Posterior cingulate gyrus (tissue), 11 donors: ENCODE data around the gene LRP1B.

ENCODE experiments used
- DNase-seq, 10 donors: peaks; one replicate each; pipeline versions ENCODE4 v3.0.0 to v3.0.0-alpha.2; 2020 to 2021; ENCODE audit warnings: mixed read lengths in 3 of 10
- intact Hi-C: fragments of 100-400 bp; cut with DNase I; formaldehyde crosslinking; loops from one replicate; pipeline ENCODE4 v1.15.1; 2023

Gene LRP1B

DNA sequence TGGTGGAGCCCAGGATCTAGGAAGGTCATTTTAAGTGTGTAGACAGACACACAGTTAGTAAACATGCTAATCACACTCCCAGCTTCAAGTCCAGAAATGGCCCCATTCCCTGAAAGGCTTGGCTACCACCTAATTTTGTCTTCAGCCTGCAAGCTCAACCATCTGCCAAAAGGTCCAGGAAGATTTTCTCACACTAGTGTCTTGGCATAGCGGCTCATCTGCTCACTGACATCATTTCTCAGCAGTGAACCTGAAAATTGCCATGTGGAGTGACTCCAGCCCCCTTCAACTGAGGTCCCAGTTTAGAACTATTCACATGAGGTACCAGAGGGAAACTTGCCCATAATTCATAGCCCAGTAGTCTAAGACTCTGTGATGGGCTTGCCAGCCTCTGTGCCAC lies 748.9 kb downstream of the LRP1B start:
- DNase-seq, result no peak
- intact Hi-C loops, result no loop called here

DNA sequence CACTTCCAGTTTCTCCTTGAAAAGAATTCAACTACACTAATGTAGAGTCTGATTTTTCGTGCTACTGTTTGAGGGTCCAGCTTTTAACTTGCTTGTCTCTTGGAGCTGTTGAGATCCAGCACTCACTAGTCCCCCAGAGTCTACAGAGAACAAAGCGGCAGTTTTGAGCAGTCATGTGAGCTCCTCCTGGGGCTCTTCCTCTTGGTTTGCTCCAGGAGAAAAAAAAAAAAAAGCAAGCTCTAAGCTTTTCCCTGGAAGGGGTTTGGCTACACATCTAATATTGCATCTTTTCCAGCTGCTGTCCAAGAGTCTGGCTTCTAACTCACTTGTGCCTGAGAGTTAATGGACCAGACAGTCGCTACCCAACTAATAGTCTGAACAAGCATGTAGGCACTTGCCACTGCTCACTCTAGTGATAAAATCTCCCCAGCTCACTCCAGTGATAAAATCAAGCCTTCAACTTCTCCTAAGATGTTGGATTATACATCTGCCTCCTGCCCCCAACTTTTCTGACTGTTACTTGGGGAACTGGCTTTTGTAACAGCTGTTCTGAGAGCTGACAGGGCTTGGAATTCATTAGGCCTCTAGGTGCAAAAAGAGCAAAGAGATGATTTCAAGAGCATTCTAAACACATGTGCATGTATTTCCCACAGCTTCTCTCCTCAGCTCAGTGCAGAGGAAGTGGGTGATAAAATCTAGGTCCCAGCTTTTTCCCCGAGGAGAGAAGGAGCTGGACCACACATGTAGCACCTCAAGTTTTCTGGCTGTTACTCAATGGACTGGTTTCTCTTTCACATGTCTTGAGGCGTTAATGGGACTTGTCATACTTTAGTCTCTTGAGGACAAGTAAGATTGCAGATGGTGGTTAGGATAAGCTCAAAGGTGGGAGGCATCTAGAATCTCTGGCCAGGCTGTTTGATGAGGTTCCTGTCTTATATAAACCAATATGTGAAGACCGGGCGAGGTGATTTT lies 750.5 kb downstream of the LRP1B start:
- intact Hi-C loops, result no loop called here
- DNase-seq, result no peak

DNA sequence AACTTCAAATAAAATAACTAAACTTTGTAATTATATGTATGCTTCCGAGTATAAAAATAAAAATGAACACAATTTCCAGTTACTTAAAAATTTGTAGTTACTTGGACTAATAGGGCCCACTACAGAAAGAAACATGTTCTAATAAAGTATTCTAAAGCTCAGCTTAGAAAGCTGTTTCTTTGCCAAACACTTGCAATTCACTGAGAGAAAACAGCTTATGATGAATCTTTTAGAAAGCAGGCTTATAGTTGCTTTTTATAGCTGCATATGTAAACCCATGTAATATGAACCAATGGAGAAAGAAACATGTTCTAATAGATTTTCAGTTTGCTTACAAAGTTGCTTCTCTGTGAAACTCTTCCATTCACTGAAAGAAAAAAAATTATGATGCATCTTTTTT lies 766.0 kb downstream of the LRP1B start:
- DNase-seq, result no peak
- intact Hi-C loops, result no loop called here

DNA sequence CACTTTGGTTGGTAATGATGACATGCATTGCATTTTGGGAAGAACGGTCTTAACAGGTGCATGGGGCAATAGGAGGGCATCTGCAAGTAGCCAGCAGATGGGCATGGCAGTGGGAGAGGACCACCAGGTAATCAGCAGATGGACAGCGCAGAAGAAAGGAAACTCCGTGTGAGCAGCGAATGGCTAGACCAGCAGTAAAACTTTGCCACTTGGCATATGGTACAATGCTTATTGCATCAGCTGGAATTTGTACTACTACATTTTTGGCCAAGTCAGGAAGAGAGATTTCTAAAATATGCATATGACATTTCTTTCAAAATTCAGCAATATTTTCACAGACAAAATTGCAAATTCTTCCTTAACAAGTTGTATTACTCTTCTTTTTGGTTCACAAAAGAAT lies 768.5 kb downstream of the LRP1B start:
- DNase-seq, result no peak
- intact Hi-C loops, result no loop called here

DNA sequence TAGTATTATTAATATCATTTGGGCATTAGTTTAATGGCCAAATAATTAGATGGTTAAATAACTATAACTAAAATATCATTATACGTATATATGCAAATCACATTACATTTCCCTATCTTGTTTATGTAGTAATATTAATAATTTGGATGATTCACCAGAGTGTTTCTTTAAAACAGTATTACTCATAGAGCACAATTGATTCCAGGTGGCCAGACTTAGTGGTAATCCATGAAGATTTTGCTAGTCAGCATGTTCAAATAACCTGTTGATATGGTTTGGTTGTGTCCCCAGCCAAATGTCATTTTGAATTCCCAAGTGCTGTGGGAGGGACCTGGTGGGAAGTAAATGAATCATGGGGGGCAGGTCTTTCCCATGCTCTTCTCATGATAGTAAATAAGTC lies 782.3 kb downstream of the LRP1B start:
- intact Hi-C loops, result no loop called here
- DNase-seq, result no peak

DNA sequence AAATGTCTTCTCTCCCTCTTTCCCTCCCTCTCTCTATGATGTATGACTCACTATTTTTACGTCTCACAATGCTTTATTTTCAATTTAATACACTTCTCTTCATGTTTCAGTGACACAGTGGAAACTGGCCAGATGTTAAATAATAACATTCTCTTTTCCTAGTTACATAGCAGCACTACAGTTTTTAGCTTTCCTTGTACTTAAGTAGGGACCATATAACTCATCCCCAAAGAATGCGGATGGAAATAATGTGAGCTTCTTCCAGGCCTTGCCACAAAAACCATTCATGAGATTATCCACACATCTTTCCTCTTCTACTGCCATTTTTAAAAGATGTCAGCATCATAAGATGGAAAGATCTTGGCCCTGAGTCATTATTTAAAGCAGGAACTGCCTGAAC lies 789.4 kb downstream of the LRP1B start:
- DNase-seq, result no peak
- intact Hi-C loops, result no loop called here

DNA sequence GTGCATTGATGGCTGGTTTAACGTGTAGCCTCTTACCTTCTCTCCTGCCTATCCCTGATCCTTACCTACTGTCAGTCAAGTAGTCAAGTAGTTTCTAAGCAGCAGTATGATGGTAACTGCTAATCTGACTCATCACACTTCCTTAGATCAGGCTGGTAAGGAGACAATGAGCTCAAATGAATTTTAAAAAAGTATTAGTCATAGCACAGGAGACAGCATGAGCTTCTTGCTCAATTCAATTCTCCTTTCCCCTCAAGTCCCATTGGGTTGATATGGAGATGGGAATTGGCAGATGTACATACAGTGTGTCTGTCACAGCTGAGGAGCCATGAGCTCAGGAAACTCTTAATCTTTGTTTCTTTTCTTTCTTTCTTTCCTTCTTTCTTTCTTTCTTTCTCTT lies 799.7 kb downstream of the LRP1B start:
- intact Hi-C loops, result no loop called here

DNA sequence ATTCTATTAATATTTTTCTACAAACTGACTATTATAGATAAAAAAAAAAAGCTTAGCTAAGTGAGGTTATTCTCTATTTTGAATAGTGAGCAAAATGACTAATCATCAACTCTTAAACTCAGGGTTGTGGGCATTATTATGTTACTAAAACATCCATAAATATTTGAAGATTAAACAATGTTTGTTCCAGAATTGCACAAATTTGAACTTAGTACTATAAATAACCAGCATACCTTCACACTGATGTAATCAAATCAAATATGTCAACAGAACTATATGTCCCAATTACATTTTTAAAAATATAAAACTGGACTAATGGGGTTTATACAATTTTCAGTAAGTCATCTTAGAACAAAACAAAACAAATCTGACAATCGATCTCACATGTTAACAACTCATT lies 800.9 kb downstream of the LRP1B start:
- DNase-seq, result no peak
- intact Hi-C loops, result no loop called here

More for the DNA sequence above, 799.7 kb downstream of the LRP1B start:
- no peak for DNase-seq

DNA sequence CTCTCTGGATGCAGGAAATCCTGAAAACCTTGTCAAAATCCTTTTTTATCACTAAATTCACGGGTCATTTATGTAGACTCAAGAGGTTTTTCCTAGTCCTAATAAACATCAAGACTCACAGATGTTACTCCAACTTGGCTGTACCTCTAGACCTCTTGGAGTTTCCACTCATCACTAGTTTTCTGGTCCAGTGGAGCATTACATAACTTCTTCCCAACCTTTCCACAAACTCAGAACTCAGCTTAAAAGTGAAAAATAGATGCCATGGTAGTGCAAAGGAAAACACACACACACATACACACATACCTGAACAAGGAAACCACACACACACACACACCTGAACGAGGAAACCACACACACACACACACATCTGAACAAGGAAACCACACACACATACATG lies 807.2 kb downstream of the LRP1B start:
- intact Hi-C loops, result no loop called here
- DNase-seq, result no peak

DNA sequence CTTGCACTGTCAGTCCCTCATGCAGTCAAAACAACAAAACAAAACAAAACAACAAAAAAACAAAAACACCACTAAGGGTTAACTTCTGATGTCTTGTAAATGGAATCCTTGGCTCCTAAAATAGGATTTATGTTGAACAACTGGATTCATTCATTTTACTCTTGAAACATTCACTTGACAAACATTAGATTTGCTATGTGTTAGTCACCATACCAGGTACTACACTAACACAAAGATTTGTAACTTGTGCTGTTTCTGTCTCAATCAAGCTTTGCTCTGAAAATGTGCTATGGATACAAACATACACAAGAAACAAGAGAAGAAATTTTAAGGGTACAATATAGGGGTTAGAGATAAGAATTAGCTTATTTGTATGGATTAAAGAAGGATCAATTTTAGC lies 812.8 kb downstream of the LRP1B start:
- intact Hi-C loops, result no loop called here
- DNase-seq, result no peak

DNA sequence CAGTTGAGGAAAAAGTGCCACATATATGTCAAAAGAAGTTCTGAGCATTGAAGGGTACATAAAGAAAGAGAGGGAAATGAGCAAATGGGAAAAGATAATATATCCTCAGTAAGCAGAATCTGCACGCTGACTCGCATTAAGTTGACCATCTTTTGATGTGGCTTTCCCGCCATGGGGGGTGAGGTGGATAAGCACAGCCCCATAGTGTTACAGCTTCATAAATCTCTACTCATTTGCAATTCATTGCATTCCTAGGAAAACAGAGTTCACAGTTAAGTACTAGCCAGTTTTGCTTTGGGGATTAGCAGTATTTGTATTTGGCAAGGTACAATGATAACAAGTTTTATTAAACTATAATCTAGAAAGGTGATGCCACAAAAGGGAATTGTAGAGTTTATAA lies 814.2 kb downstream of the LRP1B start:
- intact Hi-C loops, result no loop called here

DNA sequence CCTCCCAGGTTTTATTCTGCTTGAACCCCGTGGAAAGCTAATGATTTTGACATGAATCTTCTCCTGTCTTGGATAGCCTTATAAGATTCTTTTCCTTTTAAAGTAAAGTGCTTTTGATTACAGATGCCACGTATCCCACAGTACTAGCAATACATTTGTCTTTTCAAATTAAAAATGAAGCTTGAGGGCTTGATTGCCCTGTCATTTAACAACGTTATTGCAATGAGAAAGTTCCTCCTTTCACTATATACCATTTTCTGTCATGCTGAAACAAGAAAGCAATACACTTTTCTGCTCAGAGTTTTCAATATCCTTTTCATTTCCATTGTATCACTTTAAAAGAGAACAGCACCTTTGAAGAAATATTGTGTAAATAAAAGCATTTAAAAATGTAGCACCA lies 814.7 kb downstream of the LRP1B start:
- intact Hi-C loops, result no loop called here
- DNase-seq, result no peak

More for the DNA sequence above, 814.2 kb downstream of the LRP1B start:
- DNase-seq, result no peak

DNA sequence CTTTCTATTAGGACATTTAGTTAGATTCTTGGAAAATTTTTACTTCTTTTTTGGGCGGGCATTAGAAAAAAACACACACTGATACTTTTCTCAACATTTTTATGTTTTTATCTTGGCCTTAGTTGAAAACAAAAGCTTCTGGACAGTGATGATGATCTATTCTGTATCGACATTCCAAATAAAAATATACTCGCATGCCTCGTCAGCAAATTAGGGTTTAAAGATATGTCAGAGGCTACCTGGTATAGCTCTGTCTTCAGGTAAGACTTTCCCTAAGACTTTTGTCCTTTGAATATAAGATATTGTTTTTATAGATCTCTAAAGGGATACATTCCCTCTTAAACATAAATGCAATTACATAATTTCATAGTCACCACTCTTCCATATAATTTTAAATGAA lies 816.8 kb downstream of the LRP1B start:
- no peak for DNase-seq
- intact Hi-C loops, result no loop called here

DNA sequence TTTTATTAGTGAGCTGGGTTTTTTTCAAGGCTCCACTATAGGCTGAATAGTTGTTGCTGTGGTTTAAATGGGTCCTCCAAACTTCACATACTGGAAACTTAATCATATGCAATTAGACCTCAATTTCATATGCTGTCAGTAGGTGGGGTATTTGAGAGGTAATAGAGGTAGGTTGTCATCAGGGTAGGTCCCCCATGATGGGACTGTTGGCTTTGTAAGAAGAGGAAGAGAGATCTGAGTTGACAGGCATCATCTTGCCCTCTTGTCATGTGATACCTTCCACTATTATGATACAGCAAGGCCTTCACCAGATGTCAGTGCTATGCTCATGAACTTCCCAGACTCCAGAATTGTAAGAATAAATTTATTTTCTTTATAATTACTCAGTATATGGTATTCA lies 819.4 kb downstream of the LRP1B start:
- no peak for DNase-seq
- intact Hi-C loops, result no loop called here

DNA sequence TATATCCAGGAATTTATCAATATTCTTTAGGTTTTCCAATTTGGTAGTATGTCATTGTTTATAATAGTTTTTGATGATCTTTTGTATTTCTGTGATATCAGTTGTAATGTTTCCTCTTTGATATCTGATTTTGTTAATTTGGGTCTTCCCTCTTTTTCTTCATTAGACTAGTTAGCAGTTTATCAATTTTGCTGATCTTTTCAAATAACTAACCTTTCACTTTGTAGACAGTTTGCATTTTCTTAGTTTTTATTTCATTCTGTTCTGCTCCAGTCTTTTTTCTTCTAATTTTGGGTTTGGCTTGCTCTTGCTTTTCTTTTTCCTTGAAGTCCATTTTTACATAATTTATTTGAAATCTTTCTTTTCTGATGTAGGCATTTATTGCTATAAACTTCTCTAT lies 824.4 kb downstream of the LRP1B start:
- DNase-seq, result no peak
- intact Hi-C loops, result no loop called here

DNA sequence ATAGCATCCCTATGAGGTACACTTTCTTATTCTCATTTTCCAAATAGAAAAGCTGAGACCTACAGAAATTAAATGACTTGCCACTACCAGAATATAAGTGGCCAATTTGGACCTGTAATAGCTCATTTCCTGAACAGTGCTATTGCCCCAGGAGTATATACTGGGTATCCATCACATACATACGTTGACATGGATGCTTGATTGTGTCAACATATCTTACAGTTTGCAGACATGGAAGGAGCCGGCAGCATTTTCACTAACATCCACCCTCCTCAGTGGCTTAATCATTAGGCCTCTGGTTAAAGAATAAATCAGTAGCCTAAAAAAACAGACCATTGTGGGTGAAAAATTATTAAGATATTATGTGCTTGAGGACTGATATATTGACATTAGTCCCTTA lies 829.3 kb downstream of the LRP1B start:
- DNase-seq, result no peak
- intact Hi-C loops, result no loop called here

DNA sequence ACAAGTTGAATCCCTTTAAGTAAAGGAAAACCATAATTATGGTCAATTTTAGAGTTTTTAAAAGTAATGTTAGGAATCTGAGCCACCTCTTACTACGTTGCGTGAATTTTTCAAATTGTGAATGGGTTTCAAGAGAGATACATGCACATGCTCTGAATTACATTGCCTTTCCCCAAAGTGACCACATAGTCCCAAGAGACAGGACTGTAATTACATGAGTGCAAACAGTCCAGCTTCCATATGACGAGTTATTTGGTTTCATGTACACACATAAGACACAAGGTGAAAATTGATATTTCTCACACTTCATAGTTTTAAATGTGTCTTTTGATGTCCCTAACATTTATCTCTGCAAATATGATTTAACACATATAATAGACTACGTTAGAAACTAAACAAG lies 850.8 kb downstream of the LRP1B start:
- intact Hi-C loops, result no loop called here
- DNase-seq, result no peak

DNA sequence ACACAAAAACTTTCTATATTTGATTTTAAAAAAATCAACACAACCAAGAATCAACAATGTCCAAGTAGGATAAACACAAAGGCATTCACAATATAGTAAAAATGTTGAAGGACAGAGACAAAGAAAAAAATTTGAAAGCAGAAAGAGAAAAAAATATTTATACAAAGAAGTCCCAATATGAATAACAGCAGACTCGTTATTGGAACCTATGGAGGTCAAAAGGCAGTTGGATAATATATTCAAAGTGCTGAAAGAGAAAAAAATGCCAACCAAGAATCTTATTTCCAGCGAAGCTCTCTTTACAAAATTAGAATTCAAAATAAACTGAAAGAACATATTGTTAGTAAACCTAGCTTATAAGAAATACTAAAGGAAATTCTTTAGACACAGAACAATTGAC lies 859.5 kb downstream of the LRP1B start:
- intact Hi-C loops, result no loop called here
- no peak for DNase-seq

DNA sequence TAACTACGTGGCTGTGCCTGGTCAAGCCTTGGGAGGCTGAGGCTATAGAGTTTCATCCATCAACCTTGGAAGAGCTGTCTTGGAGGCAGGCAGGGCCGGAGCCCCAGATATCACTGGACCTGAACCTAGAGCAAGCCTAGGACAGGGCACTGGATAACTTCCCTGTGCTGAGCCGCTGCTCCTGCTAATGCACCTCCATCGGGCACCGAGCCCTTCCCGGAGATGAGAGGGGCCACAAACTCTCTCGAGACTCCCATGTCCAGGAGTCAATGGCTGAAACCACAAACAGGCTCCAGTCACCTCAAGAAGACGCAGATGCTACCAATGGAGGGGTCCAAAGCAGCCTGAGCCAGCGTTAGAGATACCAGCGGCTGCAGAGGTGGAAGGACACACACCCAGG lies 866.0 kb downstream of the LRP1B start:
- peak in 2 of 10 donors; percentile 53 to 61 for DNase-seq
- intact Hi-C loops, result no loop called here

DNA sequence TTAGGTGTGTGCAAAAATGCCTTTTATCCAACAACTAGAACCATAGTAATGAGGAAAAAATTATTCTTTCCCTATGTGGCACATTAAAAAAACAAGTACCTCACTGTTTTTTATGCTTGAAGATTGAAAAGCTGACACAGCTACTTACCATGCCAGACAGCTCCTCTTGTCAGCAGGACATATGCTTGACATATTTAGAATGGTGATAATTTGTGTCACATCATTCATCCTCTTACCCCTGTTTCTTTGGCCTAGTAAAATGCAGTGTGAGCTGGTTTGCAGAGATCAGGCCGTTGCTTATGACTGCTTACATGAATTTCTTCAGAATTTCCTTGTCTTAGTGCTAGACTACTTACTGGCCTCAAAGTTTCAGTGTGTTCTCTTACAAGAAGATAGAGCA lies 869.9 kb downstream of the LRP1B start:
- no peak for DNase-seq
- intact Hi-C loops, result no loop called here

DNA sequence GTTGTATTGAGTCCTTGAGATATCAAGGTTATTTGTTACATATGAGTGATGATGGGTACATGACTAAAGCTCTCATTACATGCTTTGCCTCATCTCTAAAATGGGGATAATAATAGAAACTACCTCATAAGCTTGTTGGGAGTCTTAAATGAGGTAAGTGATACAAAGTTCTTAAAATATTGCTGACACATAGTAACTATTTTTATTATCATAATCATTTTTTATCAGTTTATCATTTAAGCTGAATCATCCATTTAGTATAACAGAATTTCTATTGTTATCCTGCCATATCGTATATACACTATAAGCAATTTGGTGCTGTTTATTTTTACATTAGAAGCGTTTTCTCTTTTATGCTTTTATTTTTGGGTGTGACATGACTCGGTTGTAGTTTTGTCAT lies 871.1 kb downstream of the LRP1B start:
- DNase-seq, result no peak
- intact Hi-C loops, result no loop called here

DNA sequence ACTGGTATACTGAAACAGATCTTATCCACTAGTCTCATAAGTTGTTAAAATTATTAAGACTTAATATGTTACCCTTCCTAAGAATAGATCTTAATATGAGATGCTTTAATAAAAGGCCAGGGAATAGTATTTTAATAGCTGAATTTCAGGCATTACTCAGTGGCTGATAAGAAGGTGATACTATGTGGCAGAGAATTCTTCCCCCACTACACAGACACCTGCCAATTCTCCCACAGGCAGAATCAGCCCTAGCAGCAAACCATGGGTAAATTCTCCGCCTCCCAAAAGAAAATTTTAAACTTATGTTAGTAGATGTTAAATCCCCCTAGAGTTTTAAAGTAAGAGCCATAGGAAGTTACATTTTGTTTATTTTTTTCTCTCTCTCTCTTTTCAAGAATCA lies 888.8 kb downstream of the LRP1B start:
- intact Hi-C loops, result no loop called here
- DNase-seq, result no peak

DNA sequence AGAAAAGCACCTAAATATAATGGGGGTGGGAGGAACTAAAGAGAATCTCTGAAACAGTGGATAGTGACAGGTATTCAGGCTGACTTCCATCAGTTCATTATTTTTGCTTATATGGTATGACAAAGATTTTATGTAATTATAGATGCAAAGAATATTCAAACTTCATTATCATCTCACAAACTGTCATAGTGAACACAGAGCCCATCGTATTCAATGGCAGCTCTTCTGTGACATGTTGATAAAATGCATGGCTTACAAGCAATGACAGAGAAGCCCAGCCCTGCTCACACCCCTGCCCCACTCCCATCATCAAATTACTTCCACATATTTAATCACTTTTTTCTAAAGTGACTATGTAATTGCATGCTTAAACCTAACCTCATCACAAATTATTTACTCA lies 904.3 kb downstream of the LRP1B start:
- intact Hi-C loops, result no loop called here

More for the DNA sequence above, 904.3 kb downstream of the LRP1B start:
- DNase-seq, result no peak
